ENCODE measurements around the gene SPATA31D3. TPM values are rescaled to one million over a fixed set of nuclear protein-coding genes. Genes with fewer than 3 reads are reported as not detected.

SPATA31D3 gene
- total RNA-seq, 1 donor from 2014 or later: not detected

GRCh38 chr9:81953096-81953495 lies 9.8 kb downstream of the SPATA31D3 start:
- peaks cover 2% of the 10 kb centered on the region for H3K4me1 Mint-ChIP-seq (ENCODE audit: low read depth)
- H3K9me3 Mint-ChIP-seq (ENCODE audit: low read depth): peaks cover 26% of the 10 kb centered on the region
- DNase-seq (ENCODE audit: low spot score, unreplicated experiment): no peak
- no peak overlapping the region for H3K4me3 Mint-ChIP-seq (ENCODE audit: low read depth)
- no peak overlapping the region for H3K27ac Mint-ChIP-seq
- H3K36me3 Mint-ChIP-seq (ENCODE audit: insufficient read depth): peaks cover 11% of the 10 kb centered on the region
- no peak for TF ChIP-seq CTCF (IDR thresholded peaks at IDR 0.05; ENCODE audit: unreplicated experiment)
- peaks cover 27% of the 10 kb centered on the region for H3K27me3 Mint-ChIP-seq

GRCh38 chr9:81955625-81956024 lies 12.3 kb downstream of the SPATA31D3 start:
- H3K4me1 Mint-ChIP-seq (ENCODE audit: low read depth): peaks cover 2% of the 10 kb centered on the region
- peaks cover 26% of the 10 kb centered on the region for H3K9me3 Mint-ChIP-seq (ENCODE audit: low read depth)
- TF ChIP-seq CTCF (IDR thresholded peaks at IDR 0.05; ENCODE audit: unreplicated experiment): no peak
- peaks cover 11% of the 10 kb centered on the region for H3K36me3 Mint-ChIP-seq (ENCODE audit: insufficient read depth)
- no peak overlapping the region for H3K4me3 Mint-ChIP-seq (ENCODE audit: low read depth)
- DNase-seq (ENCODE audit: low spot score, unreplicated experiment): no peak
- peaks cover 9% of the 10 kb centered on the region for H3K27me3 Mint-ChIP-seq
- no peak overlapping the region for H3K27ac Mint-ChIP-seq

GRCh38 chr9:81964218-81965171 lies 21.2 kb downstream of the SPATA31D3 start:
- Mint-ChIP-seq H3K4me1 (ENCODE audit: low read depth) (no peaks in the 10 kb centered on the region), H3K9me3 (ENCODE audit: low read depth) (peaks cover 17% of the 10 kb centered on the region), H3K27me3 (peaks cover 3% of the 10 kb centered on the region), H3K27ac (no peak overlapping the region), H3K4me3 (ENCODE audit: low read depth) (no peak overlapping the region), H3K36me3 (ENCODE audit: insufficient read depth) (peaks cover 1% of the 10 kb centered on the region)
- no peak for DNase-seq (ENCODE audit: low spot score, unreplicated experiment)
- no peak for TF ChIP-seq CTCF (IDR thresholded peaks at IDR 0.05; ENCODE audit: unreplicated experiment)

GRCh38 chr9:81968026-81968425 lies 24.7 kb downstream of the SPATA31D3 start:
- no peak for TF ChIP-seq CTCF (IDR thresholded peaks at IDR 0.05; ENCODE audit: unreplicated experiment)
- peaks cover 18% of the 10 kb centered on the region for H3K9me3 Mint-ChIP-seq (ENCODE audit: low read depth)
- peaks cover 3% of the 10 kb centered on the region for H3K27me3 Mint-ChIP-seq
- no peak for DNase-seq (ENCODE audit: low spot score, unreplicated experiment)
- H3K4me1 Mint-ChIP-seq (ENCODE audit: low read depth): no peaks in the 10 kb centered on the region
- peaks cover 1% of the 10 kb centered on the region for H3K36me3 Mint-ChIP-seq (ENCODE audit: insufficient read depth)
- no peak overlapping the region for H3K4me3 Mint-ChIP-seq (ENCODE audit: low read depth)
- H3K27ac Mint-ChIP-seq: no peak overlapping the region

GRCh38 chr9:81969971-81970370 lies 26.7 kb downstream of the SPATA31D3 start:
- peaks cover 1% of the 10 kb centered on the region for H3K36me3 Mint-ChIP-seq (ENCODE audit: insufficient read depth)

More at GRCh38 chr9:81969971-81970370, 26.7 kb downstream of the SPATA31D3 start:
- H3K4me3 Mint-ChIP-seq (ENCODE audit: low read depth): no peak overlapping the region
- no peaks in the 10 kb centered on the region for H3K4me1 Mint-ChIP-seq (ENCODE audit: low read depth)
- H3K27me3 Mint-ChIP-seq: peaks cover 3% of the 10 kb centered on the region
- peaks cover 15% of the 10 kb centered on the region for H3K9me3 Mint-ChIP-seq (ENCODE audit: low read depth)
- DNase-seq (ENCODE audit: low spot score, unreplicated experiment): no peak
- no peak overlapping the region for H3K27ac Mint-ChIP-seq
- no peak for TF ChIP-seq CTCF (IDR thresholded peaks at IDR 0.05; ENCODE audit: unreplicated experiment)
